Astrocyte (in vitro differentiated cells and primary cell): ENCODE data around the gene BSG. TPM values are rescaled to one million over a fixed set of nuclear protein-coding genes. Genes with fewer than 3 reads are reported as not detected.

ENCODE experiments used
- DNase-seq: peaks from one replicate; pipeline ENCODE4 v3.0.0-alpha.2; 2010; ENCODE audit warnings: low read depth
- FAIRE-seq: peaks from 2 replicates; lab custom pipeline; 2011; peaks lifted over from hg19 to GRCh38; lab: Jason Lieb, UNC
- H2AFZ ChIP-seq: 2 replicates; pipeline ENCODE4 v1.6.0; 2012; ENCODE audit warnings: low read depth, low read length, inconsistent platforms
- H3K27ac ChIP-seq: 2 replicates; pipeline ENCODE4 v1.5.1; 2011; ENCODE audit warnings: low read depth, low read length, inconsistent platforms
- H3K27me3 ChIP-seq: 2 replicates; pipeline ENCODE4 v1.6.0; 2011; ENCODE audit warnings: low read length, inconsistent platforms; ENCODE audit not compliant: insufficient read depth
- H3K36me3 ChIP-seq: 2 replicates; pipeline ENCODE4 v1.5.1; 2011; ENCODE audit warnings: low read length, inconsistent platforms; ENCODE audit not compliant: insufficient read depth
- H3K4me1 ChIP-seq: 2 replicates; pipeline ENCODE4 v1.5.1; 2011; ENCODE audit warnings: low read length, inconsistent platforms; ENCODE audit not compliant: insufficient read depth
- H3K4me2 ChIP-seq: 2 replicates; pipeline ENCODE4 v1.6.0; 2012; ENCODE audit warnings: low read length, inconsistent platforms
- H3K4me3 ChIP-seq: 2 replicates; pipeline ENCODE4 v1.5.1; 2011; ENCODE audit warnings: low read depth, mild to moderate bottlenecking, low read length, inconsistent platforms; ENCODE audit not compliant: insufficient read depth
- H3K79me2 ChIP-seq: 2 replicates; pipeline ENCODE4 v1.6.0; 2012; ENCODE audit warnings: mild to moderate bottlenecking, low read length, inconsistent platforms; ENCODE audit not compliant: insufficient read depth
- H3K9ac ChIP-seq: 2 replicates; pipeline ENCODE4 v1.6.0; 2012; ENCODE audit warnings: mild to moderate bottlenecking, low read length, inconsistent platforms
- H3K9me3 ChIP-seq: 2 replicates; pipeline ENCODE4 v1.5.1; 2012; ENCODE audit warnings: low read depth, mild to moderate bottlenecking, low read length, inconsistent platforms; ENCODE audit not compliant: insufficient read depth
- H4K20me1 ChIP-seq: 2 replicates; pipeline ENCODE4 v1.6.0; 2012; ENCODE audit warnings: low read length, inconsistent platforms; ENCODE audit not compliant: insufficient read depth
- H3K27ac Mint-ChIP-seq: one replicate; pipeline ENCODE4 v1.8.0; 2021; ENCODE audit warnings: mild to moderate bottlenecking, mixed read lengths; ENCODE audit not compliant: unreplicated experiment
- H3K27me3 Mint-ChIP-seq: one replicate; pipeline ENCODE4 v1.8.0; 2021; ENCODE audit warnings: low read depth, mixed read lengths; ENCODE audit not compliant: unreplicated experiment
- H3K36me3 Mint-ChIP-seq: one replicate; pipeline ENCODE4 v1.8.0; 2021; ENCODE audit warnings: low read depth, mixed read lengths; ENCODE audit not compliant: unreplicated experiment
- H3K4me1 Mint-ChIP-seq: one replicate; pipeline ENCODE4 v1.8.0; 2021; ENCODE audit warnings: low read depth, mixed read lengths; ENCODE audit not compliant: unreplicated experiment
- H3K4me3 Mint-ChIP-seq: one replicate; pipeline ENCODE4 v1.8.0; 2021; ENCODE audit warnings: mild to moderate bottlenecking, moderate library complexity, mixed read lengths; ENCODE audit not compliant: unreplicated experiment
- H3K9me3 Mint-ChIP-seq: one replicate; pipeline ENCODE4 v1.8.0; 2021; ENCODE audit warnings: mild to moderate bottlenecking, mixed read lengths; ENCODE audit not compliant: unreplicated experiment
- CTCF ChIP-seq: IDR thresholded peaks from 2 replicates; pipeline ENCODE4 v1.5.1; 2011; ENCODE audit warnings: low read depth, mild to moderate bottlenecking, inconsistent platforms, low read length, moderate library complexity; ENCODE audit not compliant: insufficient read depth
- EZH2 ChIP-seq: IDR thresholded peaks from 2 replicates; pipeline ENCODE4 v1.6.1; 2012; ENCODE audit warnings: mild to moderate bottlenecking, low read length, inconsistent platforms; ENCODE audit not compliant: insufficient read depth
- total RNA-seq: library from RNA; stranded (reverse); gene quantifications from 2 replicates; pipeline ENCODE4 v1.2.1, GENCODE V29; 2021

BSG gene
- total RNA-seq, 1 donor from 2014 or later: 807 TPM

- Histone ChIP-seq H3K4me1 (peaks cover 33% of the 10 kb centered on the region), H3K4me2 (peak overlapping the region; percentile 92), H3K9ac (peak overlapping the region; percentile 78), H4K20me1 (peaks cover 30% of the 10 kb centered on the region), H3K27me3 (no peaks in the 10 kb centered on the region), H3K4me3 (peak overlapping the region; percentile 89), H3K36me3 (no peaks in the 10 kb centered on the region), H3K27ac (peak overlapping the region; percentile 72), H3K79me2 (peaks cover 36% of the 10 kb centered on the region), H2AFZ (peak overlapping the region; percentile 95), H3K9me3 (no peaks in the 10 kb centered on the region)
- H3K36me3 Mint-ChIP-seq: no peaks in the 10 kb centered on the region
- H3K27ac Mint-ChIP-seq: peak overlapping the region; percentile 71
- DNase-seq: no peak
- H3K4me3 Mint-ChIP-seq: peak overlapping the region; percentile 93
- TF ChIP-seq EZH2 (no peak), CTCF (no peak)
- FAIRE-seq: no peak
- H3K9me3 Mint-ChIP-seq: peaks cover 3% of the 10 kb centered on the region
- no peaks in the 10 kb centered on the region for H3K27me3 Mint-ChIP-seq
- peaks cover 13% of the 10 kb centered on the region for H3K4me1 Mint-ChIP-seq
These were observed 1.3 kb upstream of the BSG start for GRCh38 chr19:570937-571565.

GRCh38 chr19:571566-571974 is 826 bp upstream of the BSG start:
- Mint-ChIP-seq H3K4me1 (peaks cover 18% of the 10 kb centered on the region), H3K27me3 (no peaks in the 10 kb centered on the region), H3K36me3 (no peaks in the 10 kb centered on the region), H3K27ac (peak overlapping the region; percentile 71), H3K9me3 (peaks cover 3% of the 10 kb centered on the region), H3K4me3 (peak overlapping the region; percentile 93)
- Histone ChIP-seq H3K79me2 (peaks cover 41% of the 10 kb centered on the region), H3K27me3 (no peaks in the 10 kb centered on the region), H3K27ac (peak overlapping the region; percentile 72), H3K9me3 (no peaks in the 10 kb centered on the region), H3K36me3 (no peaks in the 10 kb centered on the region), H2AFZ (peak overlapping the region; percentile 95), H3K4me2 (peak overlapping the region; percentile 92), H4K20me1 (peaks cover 35% of the 10 kb centered on the region), H3K4me3 (peak overlapping the region; percentile 89), H3K4me1 (peaks cover 39% of the 10 kb centered on the region), H3K9ac (peak overlapping the region; percentile 78)
- no peak for TF ChIP-seq EZH2
- DNase-seq (peak; percentile 43), FAIRE-seq (no peak)

- Mint-ChIP-seq H3K36me3 (no peaks in the 10 kb centered on the region), H3K4me3 (peak overlapping the region; percentile 91), H3K9me3 (peaks cover 3% of the 10 kb centered on the region), H3K27ac (peak overlapping the region; percentile 85), H3K27me3 (no peaks in the 10 kb centered on the region), H3K4me1 (peaks cover 20% of the 10 kb centered on the region)
- peak overlapping the region; percentile 89 for H3K4me3 ChIP-seq
- TF ChIP-seq EZH2: no peak
- no peak for TF ChIP-seq CTCF
- peak overlapping the region; percentile 97 for H3K9ac ChIP-seq
- peaks cover 49% of the 10 kb centered on the region for H4K20me1 ChIP-seq
- H3K27me3 ChIP-seq: no peaks in the 10 kb centered on the region
- peaks cover 55% of the 10 kb centered on the region for H3K79me2 ChIP-seq
- H3K4me2 ChIP-seq: peak overlapping the region; percentile 92
- FAIRE-seq (no peak), DNase-seq (no peak)
- H3K4me1 ChIP-seq: peaks cover 43% of the 10 kb centered on the region
- H2AFZ ChIP-seq: no peak overlapping the region
- H3K27ac ChIP-seq: peak overlapping the region; percentile 83
- no peaks in the 10 kb centered on the region for H3K9me3 ChIP-seq
- no peaks in the 10 kb centered on the region for H3K36me3 ChIP-seq
These were observed 535 bp downstream of the BSG start for GRCh38 chr19:572743-573518.
